ENCODE measurements around the gene UBAP1. TPM values are rescaled to one million over a fixed set of nuclear protein-coding genes. Genes with fewer than 3 reads are reported as not detected.
A peak's percentile ranks its signal among the peaks of the same experiment; 100 is the strongest.

The UBAP1 gene
- polyA plus RNA-seq, 3 donors, result 32.5 to 44.5 (median 39.2) TPM

- H2AFZ ChIP-seq (ENCODE audit: insufficient read depth, low read depth, low read length, poor library complexity, severe bottlenecking), result no peak overlapping the region
- peaks cover 100% of the 10 kb centered on the region for H4K20me1 ChIP-seq (ENCODE audit: insufficient read depth, low read length)
- H3K9me3 ChIP-seq (replicated peaks in 1 of 2; ENCODE audit: control insufficient read depth in 1 of 2, insufficient read depth in 1 of 2, low read length in 2 of 2), result no peaks in the 10 kb centered on the region
- peaks cover 20% of the 10 kb centered on the region for H3K4me1 Mint-ChIP-seq
- no peak overlapping the region for H3K27ac ChIP-seq (ENCODE audit: low read depth in 1 of 2, low read length in 2 of 2)
- no peak overlapping the region for H3K9ac ChIP-seq (ENCODE audit: insufficient read depth, low read length, poor library complexity, severe bottlenecking)
- H3K4me3 Mint-ChIP-seq, result no peak overlapping the region
- peak overlapping the region in 6 of 7 donors; percentile 11 to 78 (median 72) for H3K27ac Mint-ChIP-seq
- H3K4me3 ChIP-seq (replicated peaks in 1 of 3; ENCODE audit: low read depth in 2 of 3, low read length in 3 of 3), result no peak overlapping the region
- no peak for TF ChIP-seq CTCF (IDR thresholded peaks at IDR 0.05)
- H3K27me3 Mint-ChIP-seq (ENCODE audit: low read depth in 3 of 3), result peaks cover 0 to 2% (median 2%) of the 10 kb centered on the region in 3 donors
- H3K27me3 ChIP-seq (ENCODE audit: control insufficient read depth in 2 of 2, insufficient read depth in 2 of 2, low read length in 2 of 2), result no peaks in the 10 kb centered on the region
- peaks cover 14 to 73% of the 10 kb centered on the region in 2 donors for H3K36me3 ChIP-seq (replicated peaks in 1 of 2; ENCODE audit: control insufficient read depth in 1 of 2, insufficient read depth in 2 of 2, low read length in 2 of 2)
- H3K36me3 Mint-ChIP-seq, result peaks cover 47 to 63% of the 10 kb centered on the region in 2 donors
- DNase-seq, result no peak
- 76% methylated on average over 5 of the region's 6 CpGs for WGBS (ENCODE audit: insufficient coverage)
- intact Hi-C loops (cut with micrococcal nuclease), result no loop called here
- H3K4me1 ChIP-seq (ENCODE audit: control insufficient read depth in 1 of 2, insufficient read depth in 2 of 2, low read length in 2 of 2), result peaks cover 0 to 6% of the 10 kb centered on the region in 2 donors
- no peak overlapping the region for H3K4me2 ChIP-seq (replicated peaks; ENCODE audit: extremely low read depth, low read length, poor library complexity, severe bottlenecking)
- peaks cover 0 to 4% (median 3%) of the 10 kb centered on the region in 7 donors for H3K9me3 Mint-ChIP-seq
- H3K79me2 ChIP-seq (ENCODE audit: insufficient read depth, low read length), result peaks cover 100% of the 10 kb centered on the region
These were observed 19.2 kb downstream of the UBAP1 start for GRCh38 chr9:34197756-34198711.

- Histone ChIP-seq H4K20me1 (ENCODE audit: insufficient read depth, low read length) (peaks cover 100% of the 10 kb centered on the region), H3K9ac (ENCODE audit: insufficient read depth, low read length, poor library complexity, severe bottlenecking) (no peak overlapping the region), H3K36me3 (replicated peaks in 1 of 2; ENCODE audit: control insufficient read depth in 1 of 2, insufficient read depth in 2 of 2, low read length in 2 of 2) (peaks cover 19 to 65% of the 10 kb centered on the region in 2 donors), H3K9me3 (replicated peaks in 1 of 2; ENCODE audit: control insufficient read depth in 1 of 2, insufficient read depth in 1 of 2, low read length in 2 of 2) (no peaks in the 10 kb centered on the region), H3K27ac (ENCODE audit: low read depth in 1 of 2, low read length in 2 of 2) (no peak overlapping the region), H3K27me3 (ENCODE audit: control insufficient read depth in 2 of 2, insufficient read depth in 2 of 2, low read length in 2 of 2) (no peaks in the 10 kb centered on the region), H3K4me3 (replicated peaks in 1 of 3; ENCODE audit: low read depth in 2 of 3, low read length in 3 of 3) (no peak overlapping the region), H3K4me1 (ENCODE audit: control insufficient read depth in 1 of 2, insufficient read depth in 2 of 2, low read length in 2 of 2) (peaks cover 0 to 6% of the 10 kb centered on the region in 2 donors), H3K79me2 (ENCODE audit: insufficient read depth, low read length) (peaks cover 100% of the 10 kb centered on the region), H3K4me2 (replicated peaks; ENCODE audit: extremely low read depth, low read length, poor library complexity, severe bottlenecking) (no peak overlapping the region), H2AFZ (ENCODE audit: insufficient read depth, low read depth, low read length, poor library complexity, severe bottlenecking) (no peak overlapping the region)
- TF ChIP-seq CTCF (IDR thresholded peaks at IDR 0.05), result no peak
- Mint-ChIP-seq H3K27ac (no peak overlapping the region), H3K27me3 (ENCODE audit: low read depth in 3 of 3) (peaks cover 0 to 2% (median 2%) of the 10 kb centered on the region in 3 donors), H3K4me1 (peaks cover 20% of the 10 kb centered on the region), H3K36me3 (peaks cover 47 to 71% of the 10 kb centered on the region in 2 donors), H3K4me3 (no peak overlapping the region), H3K9me3 (peaks cover 0 to 4% (median 3%) of the 10 kb centered on the region in 7 donors)
- DNase-seq, result no peak
- intact Hi-C loops (cut with micrococcal nuclease), result loop anchor here in 1 of 2 donors (5.0 kb wide), 1 partner anchor 37 kb away; no protein-coding TSS in a partner anchor
- WGBS (ENCODE audit: insufficient coverage), result 89% methylated on average over 1 of the region's 2 CpGs
These were observed 21.2 kb downstream of the UBAP1 start for GRCh38 chr9:34200092-34200491.

Measured in CD14-positive monocyte (primary cell).